ENCODE data around the gene ATP5F1A.
"Not testable (repeated sequence)": the region's sequence is repeated elsewhere in the genome, so short reads cannot be mapped to it uniquely, and the experiment has no call there.

Gene ATP5F1A

GRCh38 chr18:46096651-46097300, 1.3 kb downstream of the ATP5F1A start:
- Mint-ChIP-seq H3K4me3 (peak overlapping the region; percentile 98), H3K4me1 (ENCODE audit: low read depth) (peaks cover 29% of the 10 kb centered on the region), H3K27me3 (no peaks in the 10 kb centered on the region), H3K27ac (peak overlapping the region; percentile 99), H3K36me3 (peaks cover 7% of the 10 kb centered on the region), H3K9me3 (ENCODE audit: low read depth) (no peaks in the 10 kb centered on the region)

- Mint-ChIP-seq H3K27me3 (no peaks in the 10 kb centered on the region), H3K36me3 (peaks cover 13% of the 10 kb centered on the region), H3K27ac (peak overlapping the region; percentile 41), H3K9me3 (ENCODE audit: low read depth) (no peaks in the 10 kb centered on the region), H3K4me1 (ENCODE audit: low read depth) (peaks cover 40% of the 10 kb centered on the region), H3K4me3 (peak overlapping the region; percentile 85)
Observed at GRCh38 chr18:46095532-46095931, 2.6 kb downstream of the ATP5F1A start.

GRCh38 chr18:46088501-46088900, 9.6 kb downstream of the ATP5F1A start:
- not testable (repeated sequence) for H3K27ac Mint-ChIP-seq; H3K4me3 Mint-ChIP-seq; H3K27me3 Mint-ChIP-seq; H3K9me3 Mint-ChIP-seq (ENCODE audit: low read depth)
- peaks cover 19% of the 10 kb centered on the region for H3K4me1 Mint-ChIP-seq (ENCODE audit: low read depth)
- H3K36me3 Mint-ChIP-seq: peaks cover 19% of the 10 kb centered on the region

GRCh38 chr18:46084431-46084830, 13.7 kb downstream of the ATP5F1A start:
- no peaks in the 10 kb centered on the region for H3K27me3 Mint-ChIP-seq
- H3K4me1 Mint-ChIP-seq (ENCODE audit: low read depth): peaks cover 3% of the 10 kb centered on the region
- H3K4me3 Mint-ChIP-seq: no peak overlapping the region
- H3K27ac Mint-ChIP-seq: no peak overlapping the region
- H3K9me3 Mint-ChIP-seq (ENCODE audit: low read depth): no peaks in the 10 kb centered on the region
- H3K36me3 Mint-ChIP-seq: peaks cover 7% of the 10 kb centered on the region

DNA sequence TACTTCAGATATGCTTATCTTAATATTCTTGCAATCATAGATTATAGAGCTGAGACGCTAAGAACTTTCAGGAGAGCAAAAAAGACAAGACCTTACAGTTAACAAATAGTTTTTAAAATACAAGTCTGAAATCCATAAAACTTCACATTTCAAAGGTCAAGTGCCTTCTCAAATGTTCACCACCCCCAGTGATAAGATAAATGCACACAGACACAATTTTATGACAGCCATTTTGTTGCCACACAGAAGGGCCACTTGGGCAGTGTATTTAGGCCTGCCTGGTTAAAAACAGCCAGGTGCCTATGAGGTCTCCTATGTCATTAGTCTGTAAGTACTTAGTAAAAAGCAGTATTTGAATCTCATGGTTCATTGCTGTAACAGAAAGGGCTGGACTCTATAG, 17.9 kb downstream of the ATP5F1A start:
- H3K27ac Mint-ChIP-seq: peak overlapping the region; percentile 0
- peaks cover 2% of the 10 kb centered on the region for H3K36me3 Mint-ChIP-seq
- no peak overlapping the region for H3K4me3 Mint-ChIP-seq
- no peaks in the 10 kb centered on the region for H3K9me3 Mint-ChIP-seq (ENCODE audit: low read depth)
- no peaks in the 10 kb centered on the region for H3K4me1 Mint-ChIP-seq (ENCODE audit: low read depth)
- no peaks in the 10 kb centered on the region for H3K27me3 Mint-ChIP-seq

DNA sequence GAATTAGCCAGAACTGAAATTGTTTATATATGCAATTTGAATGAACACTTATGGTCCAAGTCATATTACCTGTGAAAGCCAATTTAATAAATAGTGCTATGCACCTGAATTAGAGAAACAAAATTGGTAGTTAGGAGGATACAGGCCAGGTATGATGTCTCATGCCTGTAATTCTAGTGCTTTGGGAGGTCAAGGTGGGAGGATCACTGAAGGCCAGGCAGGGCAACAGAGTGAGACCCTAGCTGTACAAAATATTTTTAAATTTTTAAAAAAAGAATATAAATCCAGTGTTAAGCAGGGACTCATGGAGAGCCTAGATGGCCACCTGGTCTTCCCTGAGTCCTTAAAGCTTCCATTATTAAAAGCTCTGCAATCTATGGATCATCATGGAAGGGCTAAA, 18.8 kb downstream of the ATP5F1A start:
- Mint-ChIP-seq H3K4me1 (ENCODE audit: low read depth) (no peaks in the 10 kb centered on the region), H3K27ac (no peak overlapping the region), H3K4me3 (no peak overlapping the region), H3K36me3 (peaks cover 2% of the 10 kb centered on the region), H3K9me3 (ENCODE audit: low read depth) (no peaks in the 10 kb centered on the region), H3K27me3 (no peaks in the 10 kb centered on the region)

DNA sequence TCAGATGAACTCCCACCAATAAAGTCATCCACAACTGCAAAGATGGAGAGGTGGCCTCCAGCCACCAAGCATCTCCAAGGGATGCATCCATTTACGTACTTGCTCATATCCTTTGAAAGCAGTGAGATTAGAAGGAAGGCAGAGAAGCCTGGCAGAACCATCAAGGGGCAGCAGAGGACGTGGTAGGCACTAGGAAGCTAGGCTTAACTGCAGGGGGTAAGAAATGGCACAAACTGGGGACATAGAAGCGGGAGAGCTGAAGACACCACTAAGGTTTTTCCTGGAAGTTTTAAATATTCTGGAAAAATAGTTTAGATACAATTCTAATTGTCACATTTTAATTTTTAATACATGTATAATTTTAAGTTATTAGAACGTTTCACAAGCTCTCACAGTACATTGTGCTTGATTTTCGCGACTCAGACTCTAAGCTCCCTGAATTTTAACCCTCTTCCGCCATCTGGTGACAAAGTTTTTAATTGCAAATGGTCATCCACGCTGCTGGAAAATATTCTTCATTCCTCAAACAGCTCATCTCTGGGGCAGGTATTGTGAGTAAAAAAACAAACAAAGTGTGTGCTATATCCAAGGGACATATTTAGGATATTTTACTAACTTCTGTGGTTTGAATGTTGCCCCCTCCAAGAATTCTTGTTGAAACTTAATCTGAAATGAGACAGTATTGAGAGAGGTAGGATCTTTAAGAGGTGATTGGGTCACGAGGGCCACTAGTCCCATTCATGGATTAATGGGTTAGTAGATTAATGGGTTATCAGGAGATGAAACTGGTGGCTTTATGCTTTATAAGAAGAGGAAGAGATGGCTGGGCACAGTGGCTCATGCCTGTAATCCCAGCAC, 24.4 kb downstream of the ATP5F1A start:
- Mint-ChIP-seq H3K27me3 (no peaks in the 10 kb centered on the region), H3K4me1 (ENCODE audit: low read depth) (peaks cover 34% of the 10 kb centered on the region), H3K27ac (peak overlapping the region; percentile 8), H3K4me3 (peak overlapping the region; percentile 86), H3K9me3 (ENCODE audit: low read depth) (no peaks in the 10 kb centered on the region), H3K36me3 (no peaks in the 10 kb centered on the region)

DNA sequence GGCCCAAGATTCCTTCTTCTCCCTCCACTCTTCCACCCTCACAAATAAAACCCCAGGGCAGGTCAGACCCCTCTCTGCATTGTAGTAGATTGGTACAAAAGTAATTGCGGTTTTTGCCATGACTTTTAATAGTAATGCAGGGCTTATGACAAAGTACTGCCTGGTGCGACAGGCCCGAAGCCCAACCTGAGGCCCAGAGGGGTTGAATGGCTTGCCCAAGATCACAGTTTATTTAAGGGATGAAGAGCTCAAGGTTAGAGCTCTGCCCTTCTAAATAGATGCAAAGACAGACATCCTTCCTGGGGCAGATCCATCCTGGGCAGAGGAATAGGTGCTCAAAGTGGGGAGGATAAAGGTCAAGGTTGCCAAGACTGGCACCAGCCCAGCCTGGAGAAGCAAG, 25.1 kb downstream of the ATP5F1A start:
- Mint-ChIP-seq H3K4me1 (ENCODE audit: low read depth) (peaks cover 36% of the 10 kb centered on the region), H3K9me3 (ENCODE audit: low read depth) (no peaks in the 10 kb centered on the region), H3K27ac (peak overlapping the region; percentile 28), H3K27me3 (no peaks in the 10 kb centered on the region), H3K36me3 (no peaks in the 10 kb centered on the region), H3K4me3 (peak overlapping the region; percentile 86)

DNA sequence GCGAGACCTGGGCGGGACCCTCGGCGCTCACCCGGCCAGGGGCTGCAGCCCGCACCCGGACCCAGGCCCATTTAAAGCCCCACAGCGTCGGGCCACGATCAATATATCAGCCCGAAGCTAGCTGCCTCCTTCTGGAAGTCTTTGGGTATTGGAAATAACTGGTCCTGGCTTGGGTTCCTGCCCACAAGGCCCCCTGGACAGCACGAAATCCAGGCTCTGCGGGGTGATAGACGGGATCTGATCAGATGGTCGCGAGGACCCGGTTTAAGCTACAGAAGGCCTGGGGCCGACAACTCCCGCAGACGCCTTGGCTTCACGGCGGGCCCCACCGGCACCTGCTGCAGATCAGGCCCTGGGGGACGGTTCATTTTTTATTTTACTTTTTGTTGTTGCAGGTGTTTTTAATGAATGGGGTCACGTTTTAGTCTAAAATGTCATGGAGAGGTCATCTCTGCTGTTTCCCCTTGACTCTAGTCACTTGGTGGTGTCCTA, 25.7 kb downstream of the ATP5F1A start:
- Mint-ChIP-seq H3K4me1 (ENCODE audit: low read depth) (peaks cover 36% of the 10 kb centered on the region), H3K36me3 (no peaks in the 10 kb centered on the region), H3K9me3 (ENCODE audit: low read depth) (no peaks in the 10 kb centered on the region), H3K4me3 (peak overlapping the region; percentile 86), H3K27ac (peak overlapping the region; percentile 28), H3K27me3 (no peaks in the 10 kb centered on the region)

- H3K4me3 Mint-ChIP-seq: peak within 1 kb of the TSS; percentile 87
- H3K27me3 Mint-ChIP-seq: no peaks in the 10 kb centered on the region
- peaks cover 36% of the 10 kb centered on the region for H3K4me1 Mint-ChIP-seq (ENCODE audit: low read depth)
- no peaks in the 10 kb centered on the region for H3K9me3 Mint-ChIP-seq (ENCODE audit: low read depth)
- H3K27ac Mint-ChIP-seq: peak within 1 kb of the TSS; percentile 68
- H3K36me3 Mint-ChIP-seq: no peaks in the 10 kb centered on the region
Observed at GRCh38 chr18:46071653-46072375, 26.3 kb downstream of the ATP5F1A start, which contains the start of gene PSTPIP2. TSS of gene PSTPIP2 (minus strand) at chr18:46072260. CDS start at chr18:46072188, 72 bp downstream.

GRCh38 chr18:46070815-46071652, 27.1 kb downstream of the ATP5F1A start:
- H3K27me3 Mint-ChIP-seq: no peaks in the 10 kb centered on the region
- H3K4me1 Mint-ChIP-seq (ENCODE audit: low read depth): peaks cover 36% of the 10 kb centered on the region
- H3K36me3 Mint-ChIP-seq: no peaks in the 10 kb centered on the region
- no peaks in the 10 kb centered on the region for H3K9me3 Mint-ChIP-seq (ENCODE audit: low read depth)
- H3K4me3 Mint-ChIP-seq: peak overlapping the region; percentile 87
- peak overlapping the region; percentile 68 for H3K27ac Mint-ChIP-seq

DNA sequence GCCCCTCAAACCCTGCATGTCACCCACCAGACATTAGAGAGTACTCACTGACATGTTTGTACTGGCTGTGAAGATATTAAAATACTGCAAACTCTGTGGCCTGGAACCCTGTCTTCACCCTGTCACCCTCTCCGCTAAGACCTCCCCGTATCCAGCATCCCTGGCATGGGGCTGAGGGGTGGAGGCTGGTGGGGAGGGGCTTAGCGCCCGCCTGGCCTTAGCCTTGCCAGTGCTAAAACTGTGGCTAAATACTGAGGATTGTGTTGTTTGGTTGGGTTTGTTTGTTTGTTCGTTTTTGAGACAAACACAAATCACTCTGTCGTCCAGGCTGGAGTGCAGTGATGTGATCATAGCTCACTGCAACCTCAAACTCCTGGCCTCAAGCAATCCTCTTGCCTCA, 27.9 kb downstream of the ATP5F1A start:
- H3K4me3 Mint-ChIP-seq: peak overlapping the region; percentile 5
- no peaks in the 10 kb centered on the region for H3K9me3 Mint-ChIP-seq (ENCODE audit: low read depth)
- H3K4me1 Mint-ChIP-seq (ENCODE audit: low read depth): peaks cover 36% of the 10 kb centered on the region
- H3K27ac Mint-ChIP-seq: no peak overlapping the region
- no peaks in the 10 kb centered on the region for H3K27me3 Mint-ChIP-seq
- no peaks in the 10 kb centered on the region for H3K36me3 Mint-ChIP-seq

DNA sequence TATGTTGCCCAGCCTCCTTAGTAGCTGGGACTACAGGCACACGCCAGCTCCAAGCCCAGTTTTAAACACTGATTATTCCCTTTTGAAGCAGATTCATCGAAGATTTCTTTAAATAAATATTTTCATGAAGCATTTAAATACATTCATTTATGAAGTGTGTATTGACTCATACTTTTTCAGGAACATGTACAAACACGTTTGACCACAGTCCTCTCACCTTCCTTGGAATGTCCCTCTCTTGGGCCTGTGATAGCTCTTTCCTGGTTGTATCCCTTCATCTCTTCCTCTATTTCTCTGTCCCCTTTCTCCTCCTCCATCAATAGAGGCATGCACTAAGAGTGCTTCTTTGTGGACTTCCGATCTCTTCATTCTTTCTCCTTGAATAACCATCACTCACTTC, 28.6 kb downstream of the ATP5F1A start:
- H3K9me3 Mint-ChIP-seq (ENCODE audit: low read depth): no peaks in the 10 kb centered on the region
- H3K36me3 Mint-ChIP-seq: no peaks in the 10 kb centered on the region
- H3K27me3 Mint-ChIP-seq: no peaks in the 10 kb centered on the region
- H3K27ac Mint-ChIP-seq: peak overlapping the region; percentile 17
- peaks cover 36% of the 10 kb centered on the region for H3K4me1 Mint-ChIP-seq (ENCODE audit: low read depth)
- H3K4me3 Mint-ChIP-seq: peak overlapping the region; percentile 5

- Mint-ChIP-seq H3K4me3 (no peak overlapping the region), H3K27ac (no peak overlapping the region), H3K4me1 (ENCODE audit: low read depth) (peaks cover 32% of the 10 kb centered on the region), H3K27me3 (no peaks in the 10 kb centered on the region), H3K9me3 (ENCODE audit: low read depth) (no peaks in the 10 kb centered on the region), H3K36me3 (peaks cover 2% of the 10 kb centered on the region)
Observed at GRCh38 chr18:46068763-46069162, 29.3 kb downstream of the ATP5F1A start.

Data from activated naive CD8-positive, alpha-beta T cell (primary cell).